Measurements from ENCODE around the gene SDK2. TPM values are rescaled to one million over a fixed set of nuclear protein-coding genes. Genes with fewer than 3 reads are reported as not detected.

Gene SDK2
- total and polyA plus RNA-seq, 2 of the 4 experiments (the other 2 are of a cell fraction), result under 0.01 to 0.03 TPM

DNA sequence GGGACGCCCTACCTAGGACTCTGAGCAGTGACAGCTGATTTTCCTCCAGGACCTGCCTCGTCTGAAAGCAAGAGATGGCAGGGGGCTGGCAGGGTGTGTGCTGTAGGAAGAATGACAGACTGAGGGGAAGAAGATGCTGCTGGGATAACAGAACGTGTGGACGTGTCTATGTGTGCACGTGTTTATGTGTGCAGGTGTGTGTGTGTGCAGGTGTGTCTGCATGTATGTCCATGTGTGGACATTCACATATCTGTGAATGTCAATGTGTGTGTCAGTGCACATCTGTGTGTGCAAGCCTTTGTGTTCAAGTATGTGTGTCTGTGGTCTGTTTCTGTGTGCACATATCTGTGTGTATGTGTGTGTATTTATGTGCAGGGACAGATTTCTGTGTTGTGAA, 132.5 kb downstream of the SDK2 start:
- DNase-seq (no peak), ATAC-seq (ENCODE audit: low read depth) (no peak)
- H3K27ac ChIP-seq (ENCODE audit: insufficient read depth, low read length), result no peak overlapping the region
- dilution Hi-C loops (cut with HindIII; ENCODE audit: low sequenced_read_pairs, unreplicated experiment), result no loop called here
- intact Hi-C loops (cut with micrococcal nuclease), result no loop called here
- H3K56ac ChIP-seq (ENCODE audit: extremely low read depth, insufficient read depth, low read length), result no peak overlapping the region
- no peak overlapping the region for H3K4me2 ChIP-seq (ENCODE audit: low read depth, low read length)
- ChIA-PET CTCF (no interaction called here), POLR2A (ENCODE audit: unreplicated experiment) (no interaction called here)
- no peaks in the 10 kb centered on the region for H3K9me3 ChIP-seq (ENCODE audit: control insufficient read depth, insufficient read depth, low read length)
- no peaks in the 10 kb centered on the region; the same call in 1 of the 2 replicates for H3K27me3 ChIP-seq (ENCODE audit: control insufficient read depth, insufficient read depth, low read length)
- no peaks in the 10 kb centered on the region for H3K36me3 ChIP-seq (ENCODE audit: control insufficient read depth, insufficient read depth, low read length)
- H3K23ac ChIP-seq (ENCODE audit: low read depth, low read length), result no peak overlapping the region
- no peak overlapping the region for H2BK20ac ChIP-seq (ENCODE audit: low read depth, low read length)
- no peak overlapping the region for H2AK9ac ChIP-seq (replicated peaks; ENCODE audit: low read depth, low read length, poor library complexity)
- H4K20me1 ChIP-seq (ENCODE audit: insufficient read depth, low read length), result no peaks in the 10 kb centered on the region
- H4K8ac ChIP-seq (ENCODE audit: low read depth in 2 of 2, low read length in 2 of 2), result no peak overlapping the region
- H3K4me1 ChIP-seq (ENCODE audit: control insufficient read depth, insufficient read depth, low read length), result no peaks in the 10 kb centered on the region
- no TSS peak for BruUV-seq (replicated peaks)
- in situ Hi-C loops (cut with MboI; ENCODE audit: low sequenced_read_pairs), result no loop called here
- no peak overlapping the region for H4K91ac ChIP-seq (ENCODE audit: insufficient read depth, low read depth, low read length)
- H3K4ac ChIP-seq (ENCODE audit: low read depth, low read length), result no peak overlapping the region
- H3K4me3 ChIP-seq (ENCODE audit: insufficient read depth, low read depth, low read length), result no peak overlapping the region
- no peak overlapping the region for H2AK5ac ChIP-seq (ENCODE audit: low read depth, low read length)
- no peak overlapping the region for H2BK120ac ChIP-seq (ENCODE audit: low read depth, low read length)
- H3K14ac ChIP-seq (replicated peaks; ENCODE audit: low read depth, low read length), result no peak overlapping the region
- H2AFZ ChIP-seq (replicated peaks; ENCODE audit: low read length, poor library complexity), result no peak overlapping the region
- no peaks in the 10 kb centered on the region for H3K9me1 ChIP-seq (ENCODE audit: insufficient read depth, low read length)
- TF ChIP-seq BHLHE40 (IDR thresholded peaks at IDR 0.05; ENCODE audit: low read depth, low read length), result no peak
- TF ChIP-seq MAZ (IDR thresholded peaks at IDR 0.05; ENCODE audit: borderline replicate concordance, low read depth, low read length), result no peak
- TF ChIP-seq ELK1 (IDR thresholded peaks at IDR 0.05; ENCODE audit: borderline replicate concordance, low read depth, low read length), result no peak
- TF ChIP-seq CEBPB (IDR thresholded peaks at IDR 0.05; ENCODE audit: low read depth, low read length), result no peak
- no peak for TF ChIP-seq MXI1 (IDR thresholded peaks at IDR 0.05; ENCODE audit: borderline replicate concordance, low read depth, low read length)
- TF ChIP-seq RAD21 (IDR thresholded peaks at IDR 0.05; ENCODE audit: low read length), result no peak
- TF ChIP-seq, protein P1, sequence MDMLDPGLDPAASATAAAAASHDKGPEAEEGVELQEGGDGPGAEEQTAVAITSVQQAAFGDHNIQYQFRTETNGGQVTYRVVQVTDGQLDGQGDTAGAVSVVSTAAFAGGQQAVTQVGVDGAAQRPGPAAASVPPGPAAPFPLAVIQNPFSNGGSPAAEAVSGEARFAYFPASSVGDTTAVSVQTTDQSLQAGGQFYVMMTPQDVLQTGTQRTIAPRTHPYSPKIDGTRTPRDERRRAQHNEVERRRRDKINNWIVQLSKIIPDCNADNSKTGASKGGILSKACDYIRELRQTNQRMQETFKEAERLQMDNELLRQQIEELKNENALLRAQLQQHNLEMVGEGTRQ (IDR thresholded peaks at IDR 0.05; ENCODE audit: low read depth, low read length), result no peak
- no peak for TF ChIP-seq FOS (IDR thresholded peaks at IDR 0.05; ENCODE audit: low read depth, low read length)
- TF ChIP-seq SMC3 (IDR thresholded peaks at IDR 0.05; ENCODE audit: low read depth, low read length), result no peak
- TF ChIP-seq NFE2L2 (IDR thresholded peaks at IDR 0.05; ENCODE audit: low read depth, low read length), result no peak
- TF ChIP-seq POLR2A (IDR thresholded peaks at IDR 0.05; ENCODE audit: low read depth, low read length), result no peak
- no peak for TF ChIP-seq MAFK (IDR thresholded peaks at IDR 0.05; ENCODE audit: low read depth, low read length)
- TF ChIP-seq, protein P2, sequence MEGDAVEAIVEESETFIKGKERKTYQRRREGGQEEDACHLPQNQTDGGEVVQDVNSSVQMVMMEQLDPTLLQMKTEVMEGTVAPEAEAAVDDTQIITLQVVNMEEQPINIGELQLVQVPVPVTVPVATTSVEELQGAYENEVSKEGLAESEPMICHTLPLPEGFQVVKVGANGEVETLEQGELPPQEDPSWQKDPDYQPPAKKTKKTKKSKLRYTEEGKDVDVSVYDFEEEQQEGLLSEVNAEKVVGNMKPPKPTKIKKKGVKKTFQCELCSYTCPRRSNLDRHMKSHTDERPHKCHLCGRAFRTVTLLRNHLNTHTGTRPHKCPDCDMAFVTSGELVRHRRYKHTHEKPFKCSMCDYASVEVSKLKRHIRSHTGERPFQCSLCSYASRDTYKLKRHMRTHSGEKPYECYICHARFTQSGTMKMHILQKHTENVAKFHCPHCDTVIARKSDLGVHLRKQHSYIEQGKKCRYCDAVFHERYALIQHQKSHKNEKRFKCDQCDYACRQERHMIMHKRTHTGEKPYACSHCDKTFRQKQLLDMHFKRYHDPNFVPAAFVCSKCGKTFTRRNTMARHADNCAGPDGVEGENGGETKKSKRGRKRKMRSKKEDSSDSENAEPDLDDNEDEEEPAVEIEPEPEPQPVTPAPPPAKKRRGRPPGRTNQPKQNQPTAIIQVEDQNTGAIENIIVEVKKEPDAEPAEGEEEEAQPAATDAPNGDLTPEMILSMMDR (conservative IDR thresholded peaks at IDR 0.05; ENCODE audit: low read depth, low read length), result no peak
- H3K79me1 ChIP-seq (ENCODE audit: low read depth in 1 of 2, low read length in 2 of 2), result no peaks in the 10 kb centered on the region
- no peak overlapping the region for H3K9ac ChIP-seq (ENCODE audit: low read depth, low read length)
- no peak overlapping the region for H4K5ac ChIP-seq (ENCODE audit: low read depth, low read length)
- 40% methylated on average over 4 of the region's 5 CpGs; no CpG with 5 or more reads in 1 of the 2 experiments for WGBS, 2 experiments (ENCODE audit: extremely low coverage in 2 of 2, insufficient read length in 1 of 2)
- no peak overlapping the region for H3K18ac ChIP-seq (ENCODE audit: low read depth, low read length)
- H2BK15ac ChIP-seq (ENCODE audit: low read depth, low read length), result no peak overlapping the region
- H2BK5ac ChIP-seq (ENCODE audit: low read depth, low read length, poor library complexity, severe bottlenecking), result no peak overlapping the region
